WTC11 (cell line): Measurements from ENCODE around the gene DLGAP4. TPM values are rescaled to one million over a fixed set of nuclear protein-coding genes. Genes with fewer than 3 reads are reported as not detected.

Experiments
- ATAC-seq: fragments of 200-7000 bp; cut with Tn5 transposase; 2 replicates; pipeline ENCODE4 v1.10.0; 2021; ENCODE audit warnings: mild to moderate bottlenecking, moderate library complexity
- CTCF ChIA-PET: fragments of 300-600 bp; sonication (Branson Sonifier 250); formaldehyde crosslinking; loops from one replicate; lab custom pipeline; 2021; ENCODE audit warnings: antibody characterized with exemption; lab: Charles Lee
- POLR2A ChIA-PET: fragments of 350-600 bp; sonication (Branson Sonifier 250); formaldehyde crosslinking; loops from one replicate; lab custom pipeline; 2021; ENCODE audit warnings: antibody characterized with exemption; lab: Charles Lee
- DNase-seq: peaks from one replicate; pipeline ENCODE4 v3.0.0; 2021; ENCODE audit warnings: low spot score
- H3K27ac Mint-ChIP-seq: 2 replicates; pipeline ENCODE4 v1.8.0; 2021; ENCODE audit warnings: mixed read lengths
- H3K27me3 Mint-ChIP-seq: 2 replicates; pipeline ENCODE4 v1.8.0; 2021; ENCODE audit warnings: low read depth, mild to moderate bottlenecking, moderate library complexity, mixed read lengths
- H3K36me3 Mint-ChIP-seq: 2 replicates; pipeline ENCODE4 v1.8.0; 2021; ENCODE audit warnings: mixed read lengths
- H3K4me1 Mint-ChIP-seq: 2 replicates; pipeline ENCODE4 v1.8.0; 2022; ENCODE audit warnings: mixed read lengths
- H3K4me3 Mint-ChIP-seq: 2 replicates; pipeline ENCODE4 v1.8.0; 2021; ENCODE audit warnings: mild to moderate bottlenecking, moderate library complexity, mixed read lengths
- H3K9me3 Mint-ChIP-seq: 2 replicates; pipeline ENCODE4 v1.8.0; 2021; ENCODE audit warnings: mixed read lengths
- ARID4B ChIP-seq: sonication (generic); formaldehyde crosslinking; IDR thresholded peaks from 2 replicates; pipeline ENCODE4 v1.8.0; 2023; ENCODE audit warnings: missing genetic modification reagents, mild to moderate bottlenecking, borderline replicate concordance
- CBFB ChIP-seq: sonication (generic); formaldehyde crosslinking; IDR thresholded peaks from 2 replicates; pipeline ENCODE4 v1.8.1; 2022; ENCODE audit warnings: mild to moderate bottlenecking, low read depth, missing genetic modification reagents
- CREM ChIP-seq: sonication (generic); formaldehyde crosslinking; IDR thresholded peaks from 2 replicates; pipeline ENCODE4 v1.8.1; 2022; ENCODE audit warnings: mild to moderate bottlenecking, missing genetic modification reagents, moderate library complexity
- EMX1 ChIP-seq: fragments of 250-450 bp; sonication (Bioruptor Pico); IDR thresholded peaks from 2 replicates; pipeline ENCODE4 v1.8.0; 2021; ENCODE audit warnings: mild to moderate bottlenecking
- GRHL2 ChIP-seq: fragments of 250-450 bp; sonication (Bioruptor Pico); IDR thresholded peaks from 2 replicates; pipeline ENCODE4 v1.8.0; 2022; ENCODE audit warnings: mild to moderate bottlenecking, moderate library complexity; ENCODE audit not compliant: insufficient replicate concordance, severe bottlenecking
- GTF2I ChIP-seq: fragments of 250-450 bp; sonication (Bioruptor Pico); conservative IDR thresholded peaks from 2 replicates; pipeline ENCODE4 v1.4.0; 2021; ENCODE audit warnings: mild to moderate bottlenecking
- IRF1 ChIP-seq: sonication (generic); formaldehyde crosslinking; IDR thresholded peaks from 2 replicates; pipeline ENCODE4 v1.8.0; 2023; ENCODE audit warnings: missing genetic modification reagents
- IRF2 ChIP-seq: sonication (generic); formaldehyde crosslinking; IDR thresholded peaks from 2 replicates; pipeline ENCODE4 v1.8.0; 2022; ENCODE audit warnings: low read depth, missing genetic modification reagents, borderline replicate concordance
- MYBL2 ChIP-seq: sonication (generic); formaldehyde crosslinking; IDR thresholded peaks from 2 replicates; pipeline ENCODE4 v1.8.1; 2023; ENCODE audit warnings: mild to moderate bottlenecking, moderate library complexity, missing genetic modification reagents
- NFE2L1 ChIP-seq: sonication (generic); formaldehyde crosslinking; IDR thresholded peaks from 2 replicates; pipeline ENCODE4 v1.8.1; 2023; ENCODE audit warnings: missing genetic modification reagents
- NFYB ChIP-seq: sonication (generic); formaldehyde crosslinking; conservative IDR thresholded peaks from 2 replicates; pipeline ENCODE4 v1.8.0; 2022; ENCODE audit warnings: low read depth, missing genetic modification reagents
- NR2C2 ChIP-seq: sonication (generic); formaldehyde crosslinking; IDR thresholded peaks from 2 replicates; pipeline ENCODE4 v1.8.0; 2022; ENCODE audit warnings: mild to moderate bottlenecking, missing genetic modification reagents
- SOX15 ChIP-seq: fragments of 250-450 bp; sonication (Bioruptor Pico); IDR thresholded peaks from 2 replicates; pipeline ENCODE4 v1.9.0; 2021; ENCODE audit warnings: mild to moderate bottlenecking
- TEAD1 ChIP-seq: sonication (generic); formaldehyde crosslinking; IDR thresholded peaks from 2 replicates; pipeline ENCODE4 v1.8.0; 2022; ENCODE audit warnings: mild to moderate bottlenecking, missing genetic modification reagents
- ZNF396 ChIP-seq: fragments of 250-450 bp; sonication (Bioruptor Pico); IDR thresholded peaks from 2 replicates; pipeline ENCODE4 v1.8.0; 2021; ENCODE audit warnings: mild to moderate bottlenecking, moderate library complexity, borderline replicate concordance
- total RNA-seq: library from RNA; stranded (reverse); gene quantifications from 3 replicates; pipeline ENCODE4 v1.2.3, GENCODE V29; 2021
- TF ChIP-seq, protein P1 (sequence below): fragments of 250-450 bp; sonication (Bioruptor Pico); conservative IDR thresholded peaks from 2 replicates; pipeline ENCODE4 v1.9.0; 2021; ENCODE audit warnings: mild to moderate bottlenecking
- TF ChIP-seq, protein P2 (sequence below): sonication (generic); formaldehyde crosslinking; IDR thresholded peaks from 2 replicates; pipeline ENCODE4 v1.8.1; 2023; ENCODE audit warnings: mild to moderate bottlenecking, missing genetic modification reagents, moderate library complexity

The DLGAP4 gene
- total RNA-seq, 1 experiment from 2014 or later: 52.6 TPM

- peak; percentile 14 for ATAC-seq
- POLR2A ChIA-PET: interaction anchor here (0.5 to 1.1 kb wide), 3 partner anchors 26 to 231 kb away, joined by 4 to 6 read pairs (median 4); no protein-coding TSS in a partner anchor
These were observed 643 bp downstream of the DLGAP4 start for GRCh38 chr20:36306553-36307411.

GRCh38 chr20:36307412-36308325, 1.5 kb downstream of the DLGAP4 start:
- DNase-seq: peak; percentile 33

More at GRCh38 chr20:36306553-36307411, 643 bp downstream of the DLGAP4 start:
- H3K27me3 Mint-ChIP-seq: peaks cover 43% of the 10 kb centered on the region
- DNase-seq: no peak
- CTCF ChIA-PET: interaction anchor here (0.9 to 2.8 kb wide), 5 partner anchors 10 to 133 kb away, joined by 3 to 20 read pairs (median 8); no protein-coding TSS in a partner anchor
- TF ChIP-seq GRHL2: no peak
- TF ChIP-seq GTF2I (CRISPR knock-in tag): no peak
- TF ChIP-seq SOX15: no peak
- peaks cover 21% of the 10 kb centered on the region for H3K4me1 Mint-ChIP-seq
- no peak overlapping the region for H3K27ac Mint-ChIP-seq
- H3K36me3 Mint-ChIP-seq: no peaks in the 10 kb centered on the region
- no peaks in the 10 kb centered on the region for H3K9me3 Mint-ChIP-seq
- H3K4me3 Mint-ChIP-seq: peak overlapping the region; percentile 69

DNA sequence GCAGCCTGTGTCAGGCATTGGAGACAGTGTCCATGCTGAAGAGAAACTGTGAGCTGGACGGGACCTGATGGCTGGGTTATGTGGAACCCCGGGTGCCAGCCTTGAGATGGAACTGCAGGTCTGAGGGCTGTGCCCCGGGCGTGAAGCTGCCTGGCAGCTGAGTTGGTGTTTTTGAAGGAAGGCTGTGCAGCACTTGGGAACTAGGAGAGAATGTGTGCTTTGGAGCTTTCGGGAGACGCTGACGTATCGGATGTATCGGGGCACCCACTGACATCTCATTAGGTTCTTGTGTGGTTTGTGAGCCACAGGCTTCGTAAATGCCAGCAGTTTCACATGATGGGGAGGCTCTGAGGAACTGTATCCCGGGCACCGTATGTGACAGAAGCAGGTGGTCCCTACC, 2.2 kb downstream of the DLGAP4 start:
- no peak for DNase-seq
- no peaks in the 10 kb centered on the region for H3K9me3 Mint-ChIP-seq
- ChIA-PET CTCF (interaction anchor here (0.6 to 2.8 kb wide), 9 partner anchors 9 to 131 kb away, joined by 3 to 20 read pairs (median 4); no protein-coding TSS in a partner anchor), POLR2A (interaction anchor here (0.5 kb wide), 1 partner anchor 41 kb away, joined by 5 read pairs; no protein-coding TSS in a partner anchor)
- no peaks in the 10 kb centered on the region for H3K36me3 Mint-ChIP-seq
- ATAC-seq: no peak
- H3K27me3 Mint-ChIP-seq: peaks cover 41% of the 10 kb centered on the region
- H3K27ac Mint-ChIP-seq: no peak overlapping the region
- H3K4me3 Mint-ChIP-seq: no peak overlapping the region
- peaks cover 17% of the 10 kb centered on the region for H3K4me1 Mint-ChIP-seq
- TF ChIP-seq TEAD1 (CRISPR knock-in tag): no peak
- TF ChIP-seq NFE2L1: no peak
- TF ChIP-seq GTF2I (CRISPR knock-in tag): no peak
- TF ChIP-seq CREM (CRISPR knock-in tag): no peak
- TF ChIP-seq ZNF396 (CRISPR knock-in tag): no peak
- TF ChIP-seq NFYB (CRISPR knock-in tag): no peak
- TF ChIP-seq CBFB (CRISPR knock-in tag): no peak
- TF ChIP-seq EMX1 (CRISPR knock-in tag): no peak
- no peak for TF ChIP-seq IRF1 (CRISPR knock-in tag)
- no peak for TF ChIP-seq ARID4B
- TF ChIP-seq, protein P1, sequence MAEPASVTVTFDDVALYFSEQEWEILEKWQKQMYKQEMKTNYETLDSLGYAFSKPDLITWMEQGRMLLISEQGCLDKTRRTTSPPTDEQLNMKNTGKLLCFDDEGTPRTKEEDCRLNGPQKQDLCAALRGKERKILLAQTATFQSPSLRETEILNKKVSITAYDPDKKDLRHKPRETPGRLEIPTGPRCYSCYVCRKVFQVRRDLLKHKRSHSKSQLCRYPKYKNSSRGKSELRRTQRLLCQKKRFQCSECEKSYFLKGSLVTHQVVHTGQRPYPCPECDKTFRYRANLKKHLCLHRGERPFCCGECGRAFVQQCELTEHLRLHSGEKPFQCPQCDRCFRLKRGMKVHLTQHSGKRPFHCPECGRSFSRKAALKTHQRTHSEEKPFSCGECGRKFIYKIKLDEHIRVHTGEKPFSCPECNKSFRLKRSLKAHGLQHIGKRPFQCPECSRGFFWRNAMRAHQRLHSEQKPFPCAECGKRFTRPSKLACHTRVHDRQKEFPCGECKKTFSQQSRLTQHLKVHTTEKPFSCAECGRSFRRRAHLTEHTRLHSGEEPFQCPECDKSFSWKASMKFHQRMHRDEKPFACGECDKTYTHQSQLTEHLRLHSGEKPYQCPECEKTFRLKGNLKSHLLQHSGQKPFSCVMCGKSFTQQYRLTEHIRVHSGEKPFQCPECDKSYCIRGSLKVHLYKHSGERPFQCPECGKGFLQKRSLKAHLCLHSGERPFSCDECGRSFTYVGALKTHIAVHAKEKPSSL (CRISPR knock-in tag): no peak
- no peak for TF ChIP-seq IRF2 (CRISPR knock-in tag)
- no peak for TF ChIP-seq MYBL2 (CRISPR knock-in tag)
- no peak for TF ChIP-seq NR2C2 (CRISPR knock-in tag)

More at GRCh38 chr20:36307412-36308325, 1.5 kb downstream of the DLGAP4 start:
- H3K4me1 Mint-ChIP-seq: peaks cover 21% of the 10 kb centered on the region
- no peaks in the 10 kb centered on the region for H3K36me3 Mint-ChIP-seq
- ATAC-seq: peak; percentile 24; the same call in 1 of the 2 replicates
- TF ChIP-seq CREM (CRISPR knock-in tag): no peak
- TF ChIP-seq, protein P2, sequence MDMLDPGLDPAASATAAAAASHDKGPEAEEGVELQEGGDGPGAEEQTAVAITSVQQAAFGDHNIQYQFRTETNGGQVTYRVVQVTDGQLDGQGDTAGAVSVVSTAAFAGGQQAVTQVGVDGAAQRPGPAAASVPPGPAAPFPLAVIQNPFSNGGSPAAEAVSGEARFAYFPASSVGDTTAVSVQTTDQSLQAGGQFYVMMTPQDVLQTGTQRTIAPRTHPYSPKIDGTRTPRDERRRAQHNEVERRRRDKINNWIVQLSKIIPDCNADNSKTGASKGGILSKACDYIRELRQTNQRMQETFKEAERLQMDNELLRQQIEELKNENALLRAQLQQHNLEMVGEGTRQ (CRISPR knock-in tag): peak; percentile 14; the same call in 1 of the 2 replicates
- CTCF ChIA-PET: interaction anchor here (0.9 to 2.8 kb wide), 9 partner anchors 9 to 132 kb away, joined by 3 to 20 read pairs (median 4); no protein-coding TSS in a partner anchor
- POLR2A ChIA-PET: interaction anchor here (0.5 to 1.1 kb wide), 5 partner anchors 25 to 367 kb away, joined by 4 to 6 read pairs (median 5); no protein-coding TSS in a partner anchor
- H3K27ac Mint-ChIP-seq: no peak overlapping the region
- H3K9me3 Mint-ChIP-seq: no peaks in the 10 kb centered on the region
- peaks cover 43% of the 10 kb centered on the region for H3K27me3 Mint-ChIP-seq
- H3K4me3 Mint-ChIP-seq: peak overlapping the region; percentile 69
